ENCODE data around the gene NUP50. TPM values are rescaled to one million over a fixed set of nuclear protein-coding genes. Genes with fewer than 3 reads are reported as not detected.

The NUP50 gene

DNA sequence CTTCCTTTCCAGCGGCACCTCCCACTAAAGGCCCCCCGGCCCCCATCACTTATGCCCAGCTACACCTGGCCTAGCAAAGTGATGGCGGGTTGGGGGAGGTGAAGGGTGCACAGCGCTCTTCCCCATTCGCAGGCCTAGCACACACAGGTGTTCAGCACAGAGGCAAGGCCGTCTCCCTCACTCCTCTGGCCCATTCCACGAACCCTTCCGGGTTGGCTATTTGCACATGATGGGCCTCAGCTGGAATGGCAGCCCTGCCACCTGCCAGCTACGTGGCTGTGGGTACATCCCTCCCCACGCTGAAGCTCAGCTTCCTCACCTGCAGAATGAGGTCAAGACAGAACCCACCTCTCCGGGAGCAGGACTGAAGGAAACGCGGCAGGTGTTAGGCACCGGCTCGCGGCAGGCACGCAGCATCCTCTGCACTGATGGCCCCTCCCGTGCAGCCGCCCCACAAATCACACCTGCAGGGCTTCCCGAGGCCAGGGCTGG, 72.2 kb downstream of the NUP50 start:
- no peak overlapping the region for H3K4me3 ChIP-seq (ENCODE audit: low read length)
- no peaks in the 10 kb centered on the region for H3K9me3 ChIP-seq (replicated peaks; ENCODE audit: low read length)
- H3K4me2 ChIP-seq (ENCODE audit: low read length): no peak overlapping the region
- peaks cover 10% of the 10 kb centered on the region for H3K4me1 ChIP-seq (ENCODE audit: control insufficient read depth, insufficient read depth, low read length)
- no peaks in the 10 kb centered on the region for H3K36me3 ChIP-seq (ENCODE audit: insufficient read depth, low read length)
- H3K9ac ChIP-seq (ENCODE audit: low read depth, low read length): no peak overlapping the region
- H3K27me3 ChIP-seq (ENCODE audit: control insufficient read depth, insufficient read depth, low read length): no peaks in the 10 kb centered on the region

DNA sequence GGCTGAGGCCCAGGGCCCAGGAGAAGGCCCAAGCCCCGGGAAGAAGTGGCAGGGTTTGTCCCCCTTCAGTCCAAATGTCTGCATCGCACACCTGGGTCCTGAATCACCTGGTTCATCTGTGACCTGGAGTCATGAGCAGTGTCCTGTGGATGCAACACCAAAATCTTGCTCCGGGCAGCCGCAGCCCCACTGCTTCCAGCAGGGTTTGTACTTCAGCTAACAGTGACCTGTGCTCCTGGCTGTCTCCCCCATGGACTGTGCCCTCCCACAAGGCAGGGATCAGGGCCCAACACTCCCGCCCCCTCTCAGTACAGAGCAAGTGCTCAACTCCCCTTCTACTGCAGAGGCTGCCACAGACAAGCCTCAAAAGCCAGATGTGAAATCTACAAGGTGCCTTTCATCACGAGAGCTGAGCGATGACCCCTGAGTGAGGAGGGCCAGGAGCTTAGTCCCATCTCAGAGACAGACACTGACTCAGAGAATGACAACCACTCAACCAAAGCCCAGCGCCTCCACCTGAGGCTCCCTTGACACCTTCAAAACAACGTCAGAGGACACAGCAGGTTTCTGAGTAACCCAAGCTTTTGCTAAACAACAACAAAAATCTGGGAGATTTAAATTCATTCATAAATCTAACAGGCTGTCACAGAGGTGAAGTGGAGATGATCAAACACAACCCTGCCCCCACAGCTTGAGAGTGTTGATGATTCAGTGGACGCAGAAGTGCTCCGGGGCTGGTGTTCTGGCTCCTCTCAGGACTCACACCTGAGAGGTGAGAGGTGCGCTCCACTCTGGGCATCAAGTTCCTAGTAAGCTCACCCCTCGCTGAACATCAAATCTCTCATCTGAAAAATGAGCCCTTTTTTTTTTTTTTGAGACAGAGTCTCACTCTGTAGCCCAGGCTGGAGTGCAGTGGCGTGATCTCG, 73.6 kb downstream of the NUP50 start:
- Histone ChIP-seq H3K9me3 (replicated peaks; ENCODE audit: low read length) (no peaks in the 10 kb centered on the region), H3K9ac (ENCODE audit: low read depth, low read length) (no peak overlapping the region), H3K4me2 (ENCODE audit: low read length) (no peak overlapping the region), H3K27me3 (ENCODE audit: control insufficient read depth, insufficient read depth, low read length) (no peaks in the 10 kb centered on the region), H3K4me1 (ENCODE audit: control insufficient read depth, insufficient read depth, low read length) (peaks cover 13% of the 10 kb centered on the region), H3K4me3 (ENCODE audit: low read length) (no peak overlapping the region), H3K36me3 (ENCODE audit: insufficient read depth, low read length) (no peaks in the 10 kb centered on the region)

Small RNA genes lying within 50 kb of the gene (small RNA-seq; reads per million reads assigned to genes)
- gene MIR1249: not detected
